K562 (cell line): Measurements from ENCODE around the gene L3HYPDH. TPM values are rescaled to one million over a fixed set of nuclear protein-coding genes. Genes with fewer than 3 reads are reported as not detected.

Source experiments
- IFI16 ChIP-seq: fragments of 250-450 bp; sonication (Bioruptor Pico); IDR thresholded peaks from 2 replicates; pipeline ENCODE4 v2.1.2; 2022; ENCODE audit warnings: mild to moderate bottlenecking, inconsistent platforms
- KLF6 ChIP-seq: fragments of 250-450 bp; sonication (Bioruptor Pico); IDR thresholded peaks from 2 replicates; pipeline ENCODE4 v1.4.0; 2020; ENCODE audit warnings: mild to moderate bottlenecking, moderate library complexity, borderline replicate concordance
- PYGO2 ChIP-seq: fragments of 450-650 bp; IDR thresholded peaks from 2 replicates; pipeline ENCODE4 v1.6.1; 2016; ENCODE audit warnings: mild to moderate bottlenecking, missing genetic modification characterization, moderate library complexity, missing compliant biosample characterization
- RNF219 ChIP-seq: fragments of 250-450 bp; sonication (Bioruptor Pico); IDR thresholded peaks from 2 replicates; pipeline ENCODE4 v1.5.0; 2022; ENCODE audit warnings: mild to moderate bottlenecking
- SMAD2 ChIP-seq: fragments of 150-350 bp; IDR thresholded peaks from 2 replicates; pipeline ENCODE4 v1.6.1; 2014; ENCODE audit warnings: low read depth, mild to moderate bottlenecking, low read length
- SRSF7 ChIP-seq: fragments of 200-400 bp; formaldehyde crosslinking; optimal IDR thresholded peaks from 2 replicates; pipeline ENCODE3; 2017; ENCODE audit warnings: mild to moderate bottlenecking, low read depth, low read length
- TCFL5 ChIP-seq: fragments of 250-450 bp; sonication (Bioruptor Pico); conservative IDR thresholded peaks from 2 replicates; pipeline ENCODE4 v1.6.1; 2021; ENCODE audit warnings: mild to moderate bottlenecking, moderate library complexity, matching md5 sums
- TRIM28 ChIP-seq: fragments of 450-650 bp; IDR thresholded peaks from 2 replicates; pipeline ENCODE4 v1.6.1; 2017
- ZNF224 ChIP-seq: sonication (generic); formaldehyde crosslinking; IDR thresholded peaks from 2 replicates; pipeline ENCODE4 v1.8.0; 2022; ENCODE audit warnings: mild to moderate bottlenecking, missing genetic modification reagents
- ZNF318 ChIP-seq, 2 experiments: fragments of 450-650 bp; IDR thresholded peaks; 2 replicates each; pipeline ENCODE4 v1.6.1; 2016; ENCODE audit warnings: mild to moderate bottlenecking in 2 of 2, borderline replicate concordance in 1 of 2, low read depth in 1 of 2, moderate library complexity in 1 of 2
- ZNF445 ChIP-seq: fragments of 250-450 bp; sonication (Bioruptor Pico); IDR thresholded peaks from 2 replicates; pipeline ENCODE4 v1.4.0; 2020; ENCODE audit warnings: low read depth, mild to moderate bottlenecking, moderate library complexity
- ZNF584 ChIP-seq: fragments of 200-800 bp; sonication (Bioruptor generic); IDR thresholded peaks from 2 replicates; pipeline ENCODE4 v1.6.1; 2016; ENCODE audit warnings: low read depth, mild to moderate bottlenecking, missing genetic modification characterization, missing compliant biosample characterization
- ZNF707 ChIP-seq: fragments of 250-450 bp; sonication (Bioruptor Pico); conservative IDR thresholded peaks from 2 replicates; pipeline ENCODE4 v1.8.0; 2022; ENCODE audit warnings: inconsistent platforms, mild to moderate bottlenecking, moderate library complexity
- polyA plus RNA-seq, 8 experiments: library from polyadenylated mRNA; depleted of rRNA in 4 of 8; stranded (reverse) in 5 of 8; unstranded in 3 of 8; fragments of >200 nt; fragmentation: Nextera tagmentation in 2 of 8; fragmentation: Illumina TruSeq in 1 of 8; extraction: Ambion mirVana in 2 of 8; extraction: Trizol in 1 of 8; gene quantifications; 2 replicates each; pipeline versions ENCODE4 v1.2.1 to v1.2.3, GENCODE V29; 2011 to 2014; ENCODE audit warnings: inconsistent platforms in 1 of 8, missing spikeins in 1 of 8
- total RNA-seq, 7 experiments: library from RNA; depleted of rRNA in 6 of 7; stranded (reverse); fragments of >200 nt in 6 of 7; fragmentation: Illumina TruSeq in 2 of 7; extraction: Trizol in 2 of 7; gene quantifications; 2 replicates each; pipeline versions ENCODE4 v1.2.1 to v1.2.3, GENCODE V29; 2011 to 2021; ENCODE audit warnings: low replicate concordance in 1 of 7
- TF ChIP-seq, protein P1 (sequence below), 2 experiments: fragments of 450-650 bp; IDR thresholded peaks; 2 replicates each; pipeline ENCODE4 v1.6.1; 2016
- TF ChIP-seq, protein P2 (sequence below): sonication (generic); formaldehyde crosslinking; IDR thresholded peaks from 2 replicates; pipeline ENCODE4 v1.9.0; 2022; ENCODE audit warnings: mild to moderate bottlenecking, missing genetic modification reagents

The L3HYPDH gene
- total and polyA plus RNA-seq, 9 of the 15 experiments (the other 6 are each of a cell fraction or from before 2014, with no cell fraction given), result 12.8 to 36.5 (median 19.3) TPM

DNA sequence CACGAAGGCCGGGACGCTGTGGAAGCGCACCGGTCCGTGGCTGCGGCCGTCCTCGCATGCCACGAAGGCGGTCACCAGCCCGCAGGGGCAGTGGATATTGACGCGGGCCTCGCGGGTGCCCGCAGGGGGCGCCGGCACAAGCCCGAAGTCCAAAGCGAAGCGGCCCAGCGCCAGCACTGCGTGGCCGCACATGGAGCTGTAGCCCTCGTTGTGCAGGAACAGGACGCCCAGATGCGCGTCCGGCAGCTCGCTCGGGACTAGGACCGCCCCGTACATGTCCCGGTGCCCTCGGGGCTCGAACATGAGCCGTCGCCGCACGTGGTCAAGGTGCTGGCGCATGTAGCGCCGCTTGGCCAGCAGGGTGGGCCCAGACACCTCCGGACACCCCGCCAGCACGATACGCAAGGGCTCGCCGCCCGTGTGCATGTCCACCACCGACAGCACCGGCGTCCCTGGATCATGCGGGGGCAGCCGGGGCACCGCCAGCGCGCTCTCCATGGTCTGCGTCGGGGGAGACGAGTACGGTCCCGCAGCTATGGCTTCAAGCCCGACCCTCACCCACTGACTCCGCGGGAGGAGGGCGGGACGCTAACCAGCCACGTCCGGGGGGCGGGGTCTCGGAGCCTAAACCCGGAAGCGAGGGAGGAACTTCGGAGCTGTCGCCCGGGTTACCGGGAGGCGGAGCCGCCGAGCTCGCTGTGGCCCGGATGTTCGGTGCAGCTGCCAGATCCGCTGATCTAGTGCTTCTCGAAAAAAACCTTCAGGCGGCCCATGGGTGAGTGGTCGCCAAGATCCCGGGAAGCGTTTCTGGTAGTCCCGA lies at the start of gene L3HYPDH, which contains the start of gene JKAMP (continued):
- TF ChIP-seq, protein P1, sequence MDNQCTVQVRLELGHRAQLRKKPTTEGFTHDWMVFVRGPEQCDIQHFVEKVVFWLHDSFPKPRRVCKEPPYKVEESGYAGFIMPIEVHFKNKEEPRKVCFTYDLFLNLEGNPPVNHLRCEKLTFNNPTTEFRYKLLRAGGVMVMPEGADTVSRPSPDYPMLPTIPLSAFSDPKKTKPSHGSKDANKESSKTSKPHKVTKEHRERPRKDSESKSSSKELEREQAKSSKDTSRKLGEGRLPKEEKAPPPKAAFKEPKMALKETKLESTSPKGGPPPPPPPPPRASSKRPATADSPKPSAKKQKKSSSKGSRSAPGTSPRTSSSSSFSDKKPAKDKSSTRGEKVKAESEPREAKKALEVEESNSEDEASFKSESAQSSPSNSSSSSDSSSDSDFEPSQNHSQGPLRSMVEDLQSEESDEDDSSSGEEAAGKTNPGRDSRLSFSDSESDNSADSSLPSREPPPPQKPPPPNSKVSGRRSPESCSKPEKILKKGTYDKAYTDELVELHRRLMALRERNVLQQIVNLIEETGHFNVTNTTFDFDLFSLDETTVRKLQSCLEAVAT (IDR thresholded peaks at IDR 0.05), result peak in 1 of 2 experiments; percentile 64; a peak in 1 of 4 replicates
- no peak for TF ChIP-seq IFI16 (CRISPR knock-in tag)
- no peak for TF ChIP-seq SRSF7
- TF ChIP-seq TCFL5 (CRISPR knock-in tag), result no peak
- TF ChIP-seq ZNF445, result no peak
- no peak for TF ChIP-seq ZNF318 (IDR thresholded peaks at IDR 0.05; ENCODE audit: borderline replicate concordance in 1 of 2, low read depth in 1 of 2)
- TF ChIP-seq, protein P2, sequence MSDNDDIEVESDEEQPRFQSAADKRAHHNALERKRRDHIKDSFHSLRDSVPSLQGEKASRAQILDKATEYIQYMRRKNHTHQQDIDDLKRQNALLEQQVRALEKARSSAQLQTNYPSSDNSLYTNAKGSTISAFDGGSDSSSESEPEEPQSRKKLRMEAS (CRISPR knock-in tag), result peak; percentile 99
- TF ChIP-seq ZNF707 (CRISPR knock-in tag), result no peak
- TF ChIP-seq KLF6 (CRISPR knock-in tag), result no peak
- peak; percentile 63; the same call in 1 of the 2 replicates for TF ChIP-seq ZNF584
- no peak for TF ChIP-seq RNF219 (CRISPR knock-in tag)
- TF ChIP-seq TRIM28, result peak; percentile 23; the same call in 1 of the 2 replicates
- TF ChIP-seq PYGO2 (tag), result no peak
- TF ChIP-seq SMAD2, result no peak
- TF ChIP-seq ZNF224 (CRISPR knock-in tag), result peak; percentile 91
